PC-3 (cell line): ENCODE data around the gene ZFYVE9. TPM values are rescaled to one million over a fixed set of nuclear protein-coding genes. Genes with fewer than 3 reads are reported as not detected.
"Not testable (repeated sequence)": the region's sequence is repeated elsewhere in the genome, so short reads cannot be mapped to it uniquely, and the experiment has no call there.

Experiments
- ATAC-seq: fragments of 200-7000 bp; cut with Tn5 transposase; 2 replicates; pipeline ENCODE4 v1.9.1; 2020; ENCODE audit warnings: mild to moderate bottlenecking, moderate library complexity
- BruUV-seq: library from RNA; stranded (reverse); fragments of 400-500 nt; replicated peaks from 2 replicates; lab custom pipeline; 2021; lab: Mats Ljungman, UMichigan
- CTCF ChIA-PET: fragments of 300-600 bp; sonication (Branson Sonifier 250); formaldehyde crosslinking; loops from one replicate; lab custom pipeline; 2022; ENCODE audit warnings: antibody characterized with exemption; lab: Charles Lee
- POLR2A ChIA-PET: fragments of 300-600 bp; sonication (Branson Sonifier 250); formaldehyde crosslinking; loops from one replicate; lab custom pipeline; 2022; ENCODE audit warnings: antibody characterized with exemption; ENCODE audit not compliant: unreplicated experiment; lab: Charles Lee
- DNase-seq: peaks from one replicate; pipeline ENCODE4 v3.0.0-alpha.2; 2015
- H2AFZ ChIP-seq: fragments of 300-600 bp; sonication (generic); 2 replicates; pipeline ENCODE4 v1.6.0; 2016; ENCODE audit warnings: antibody characterized with exemption, low read length
- H3F3A ChIP-seq: fragments of 300-600 bp; sonication (generic); one replicate; pipeline ENCODE4 v1.6.0; 2017; ENCODE audit warnings: antibody characterized with exemption, low read length, control low read depth, mild to moderate bottlenecking; ENCODE audit not compliant: unreplicated experiment
- H3K27ac ChIP-seq: fragments of 300-600 bp; sonication (generic); 2 replicates; pipeline ENCODE4 v1.5.1; 2016; ENCODE audit warnings: mild to moderate bottlenecking, low read length
- H3K27me3 ChIP-seq: fragments of 300-600 bp; sonication (generic); 2 replicates; pipeline ENCODE4 v1.6.1; 2016; ENCODE audit warnings: low read length, mixed read lengths
- H3K36me3 ChIP-seq: fragments of 300-600 bp; sonication (generic); 2 replicates; pipeline ENCODE4 v1.6.1; 2016; ENCODE audit warnings: low read depth, mixed run types, low read length, mixed read lengths
- H3K4me1 ChIP-seq: fragments of 300-600 bp; sonication (generic); 2 replicates; pipeline ENCODE4 v1.5.1; 2016; ENCODE audit warnings: low read length; ENCODE audit not compliant: insufficient read depth
- H3K4me2 ChIP-seq: fragments of 300-600 bp; sonication (generic); 2 replicates; pipeline ENCODE4 v1.6.0; 2016; ENCODE audit warnings: low read length
- H3K4me3 ChIP-seq: fragments of 300-600 bp; sonication (generic); 2 replicates; pipeline ENCODE4 v1.5.1; 2016; ENCODE audit warnings: mild to moderate bottlenecking, low read length, mixed read lengths
- H3K79me2 ChIP-seq: fragments of 300-600 bp; sonication (generic); 2 replicates; pipeline ENCODE4 v1.6.1; 2017; ENCODE audit warnings: low read length, mixed read lengths
- H3K9ac ChIP-seq: fragments of 300-600 bp; sonication (generic); 2 replicates; pipeline ENCODE4 v1.6.0; 2016; ENCODE audit warnings: mild to moderate bottlenecking, low read length
- H3K9me2 ChIP-seq: fragments of 300-600 bp; sonication (generic); replicated peaks from 2 replicates; pipeline ENCODE4 v1.6.1; 2016; ENCODE audit warnings: mixed run types, low read length, mixed read lengths
- H3K9me3 ChIP-seq: fragments of 300-600 bp; sonication (generic); 2 replicates; pipeline ENCODE4 v1.6.1; 2016; ENCODE audit warnings: low read length, mixed read lengths
- H4K20me1 ChIP-seq: fragments of 300-600 bp; sonication (generic); 2 replicates; pipeline ENCODE4 v1.6.1; 2016; ENCODE audit warnings: low read length, mixed read lengths
- EZH2 ChIP-seq: fragments of 300-600 bp; sonication (generic); IDR thresholded peaks from one replicate; pipeline ENCODE4 v1.6.1; 2017; ENCODE audit warnings: antibody characterized with exemption, mild to moderate bottlenecking, low read length; ENCODE audit not compliant: unreplicated experiment
- EZH2phosphoT487 ChIP-seq: fragments of 300-600 bp; sonication (generic); IDR thresholded peaks from 2 replicates; pipeline ENCODE4 v1.6.1; 2018; ENCODE audit warnings: mild to moderate bottlenecking, antibody characterized with exemption, low read length, borderline replicate concordance
- intact Hi-C: fragments of 100-400 bp; cut with micrococcal nuclease; formaldehyde crosslinking; loops from 2 replicates; pipeline ENCODE4 v1.9.0; 2023
- total RNA-seq: library from RNA; depleted of rRNA; stranded (reverse); fragments of >200 nt; gene quantifications from 2 replicates; pipeline ENCODE4 v1.2.3, GENCODE V29; 2014
- TF ChIP-seq, protein P1 (sequence below): fragments of 300-600 bp; sonication (generic); conservative IDR thresholded peaks from 2 replicates; pipeline ENCODE4 v1.5.1; 2017; ENCODE audit warnings: antibody characterized with exemption, low read depth, mild to moderate bottlenecking, low read length

ZFYVE9 gene
- total RNA-seq, 1 experiment from 2014 or later = 14.2 TPM

DNA sequence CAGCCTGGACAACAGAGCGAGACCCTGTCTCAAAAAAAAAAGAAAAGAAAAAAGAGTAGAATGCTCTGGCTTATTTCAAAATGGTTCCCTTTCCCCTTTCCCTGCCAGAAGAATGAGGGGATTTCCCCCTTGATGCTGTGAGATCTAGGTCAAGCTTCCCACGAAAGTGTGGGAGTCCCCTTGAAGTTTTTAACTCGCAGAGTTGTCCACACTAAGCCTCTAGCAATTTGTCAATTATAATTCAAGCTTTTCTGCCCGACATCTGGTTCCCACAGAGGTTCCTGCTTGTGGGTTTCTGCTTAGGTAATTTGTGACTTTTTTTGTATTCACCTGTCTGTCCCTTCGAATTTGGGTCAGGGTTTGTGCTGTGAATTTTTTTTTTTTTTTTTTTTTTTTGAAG, 62.8 kb downstream of the ZFYVE9 start:
- Histone ChIP-seq H3K79me2 (no peaks in the 10 kb centered on the region), H3K4me3 (no peak overlapping the region), H3F3A (no peaks in the 10 kb centered on the region), H3K27me3 (no peaks in the 10 kb centered on the region), H3K4me1 (no peaks in the 10 kb centered on the region), H3K9me2 (no peaks in the 10 kb centered on the region; the same call in 1 of the 2 replicates), H4K20me1 (no peaks in the 10 kb centered on the region), H2AFZ (no peak overlapping the region), H3K9ac (no peak overlapping the region), H3K9me3 (no peaks in the 10 kb centered on the region), H3K36me3 (no peaks in the 10 kb centered on the region), H3K27ac (no peak overlapping the region), H3K4me2 (no peak overlapping the region)
- ChIA-PET CTCF (no interaction called here), POLR2A (no interaction called here)
- DNase-seq (no peak), ATAC-seq (no peak)
- no TSS peak for BruUV-seq
- intact Hi-C loops = no loop called here
- TF ChIP-seq, protein P1, sequence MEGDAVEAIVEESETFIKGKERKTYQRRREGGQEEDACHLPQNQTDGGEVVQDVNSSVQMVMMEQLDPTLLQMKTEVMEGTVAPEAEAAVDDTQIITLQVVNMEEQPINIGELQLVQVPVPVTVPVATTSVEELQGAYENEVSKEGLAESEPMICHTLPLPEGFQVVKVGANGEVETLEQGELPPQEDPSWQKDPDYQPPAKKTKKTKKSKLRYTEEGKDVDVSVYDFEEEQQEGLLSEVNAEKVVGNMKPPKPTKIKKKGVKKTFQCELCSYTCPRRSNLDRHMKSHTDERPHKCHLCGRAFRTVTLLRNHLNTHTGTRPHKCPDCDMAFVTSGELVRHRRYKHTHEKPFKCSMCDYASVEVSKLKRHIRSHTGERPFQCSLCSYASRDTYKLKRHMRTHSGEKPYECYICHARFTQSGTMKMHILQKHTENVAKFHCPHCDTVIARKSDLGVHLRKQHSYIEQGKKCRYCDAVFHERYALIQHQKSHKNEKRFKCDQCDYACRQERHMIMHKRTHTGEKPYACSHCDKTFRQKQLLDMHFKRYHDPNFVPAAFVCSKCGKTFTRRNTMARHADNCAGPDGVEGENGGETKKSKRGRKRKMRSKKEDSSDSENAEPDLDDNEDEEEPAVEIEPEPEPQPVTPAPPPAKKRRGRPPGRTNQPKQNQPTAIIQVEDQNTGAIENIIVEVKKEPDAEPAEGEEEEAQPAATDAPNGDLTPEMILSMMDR = no peak
- no peak for TF ChIP-seq EZH2phosphoT487
- no peak for TF ChIP-seq EZH2

DNA sequence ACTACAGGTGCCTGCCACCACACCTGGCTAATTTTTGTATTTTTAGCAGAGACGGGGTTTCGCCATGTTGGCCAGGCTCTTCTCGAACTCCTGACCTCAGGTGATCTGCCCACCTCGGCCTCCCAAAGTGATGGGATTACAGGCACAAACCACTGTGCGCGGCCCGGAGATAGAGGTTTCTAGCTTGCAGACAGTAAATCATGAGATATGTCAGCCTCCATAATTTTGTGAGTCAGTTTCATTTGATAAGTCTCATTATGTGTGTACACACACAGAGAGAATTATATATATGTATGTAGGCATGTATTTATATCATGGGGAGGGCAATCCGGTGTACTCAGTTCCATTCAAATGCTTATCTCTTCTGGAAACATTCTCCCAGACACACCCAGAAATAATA, 64.8 kb downstream of the ZFYVE9 start:
- ATAC-seq, H3K36me3 ChIP-seq, intact Hi-C loops, CTCF ChIA-PET, H3K27me3 ChIP-seq, H4K20me1 ChIP-seq, H3K9me2 ChIP-seq, H3K4me2 ChIP-seq, H3K79me2 ChIP-seq, POLR2A ChIA-PET, DNase-seq, H3K4me1 ChIP-seq, H2AFZ ChIP-seq, H3K9me3 ChIP-seq, H3K9ac ChIP-seq, H3K27ac ChIP-seq, H3K4me3 ChIP-seq, H3F3A ChIP-seq, BruUV-seq: not testable (repeated sequence)

DNA sequence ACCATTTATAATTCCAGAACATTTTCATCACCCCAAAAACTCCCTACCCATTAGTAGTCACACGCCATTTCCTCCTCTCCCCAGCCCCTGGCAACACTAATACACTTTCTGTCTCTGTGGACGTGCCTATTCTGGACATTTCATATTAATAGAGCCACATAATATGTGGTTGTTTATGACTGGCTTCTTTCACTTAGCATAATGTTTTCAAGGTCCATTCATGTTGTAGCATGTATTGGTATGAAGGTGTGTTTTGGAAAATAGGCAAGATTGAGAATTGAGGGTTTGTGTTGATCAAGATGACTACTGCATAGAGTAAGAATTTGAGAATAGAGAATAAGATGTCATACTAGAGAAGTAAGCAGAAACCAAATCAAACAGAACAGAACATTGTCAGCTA, 67.5 kb downstream of the ZFYVE9 start:
- Histone ChIP-seq H3K36me3 (no peaks in the 10 kb centered on the region), H3K27me3 (no peaks in the 10 kb centered on the region), H2AFZ (no peak overlapping the region), H3K27ac (no peak overlapping the region), H3K4me2 (no peak overlapping the region), H3K9me3 (no peaks in the 10 kb centered on the region), H3K9ac (no peak overlapping the region), H3K79me2 (no peaks in the 10 kb centered on the region), H3K4me3 (no peak overlapping the region), H4K20me1 (no peaks in the 10 kb centered on the region), H3K9me2 (no peaks in the 10 kb centered on the region; the same call in 1 of the 2 replicates), H3F3A (no peaks in the 10 kb centered on the region), H3K4me1 (no peaks in the 10 kb centered on the region)
- no peak for DNase-seq
- no TSS peak for BruUV-seq
- TF ChIP-seq, protein P1 = no peak
- TF ChIP-seq EZH2phosphoT487 (no peak), EZH2 (no peak)
- ChIA-PET CTCF (no interaction called here), POLR2A (no interaction called here)
- no peak for ATAC-seq
- intact Hi-C loops = no loop called here
